K562 (cell line): ENCODE measurements around the gene TOMM6. TPM values are rescaled to one million over a fixed set of nuclear protein-coding genes. Genes with fewer than 3 reads are reported as not detected.
A peak's percentile ranks its signal among the peaks of the same experiment; 100 is the strongest.

ENCODE experiments used
- ATAC-seq: fragments of 200-7000 bp; cut with Tn5 transposase; 3 replicates; pipeline ENCODE4 v1.9.1; 2020; ENCODE audit warnings: moderate library complexity
- BruUV-seq: library from RNA; stranded (reverse); fragments of 400-500 nt; replicated peaks from 2 replicates; lab custom pipeline; 2021; lab: Mats Ljungman, UMichigan
- CTCF ChIA-PET: fragments of 300-600 bp; formaldehyde crosslinking; extraction: SDS; loops from one replicate; lab custom pipeline; 2021; ENCODE audit warnings: low intra/inter-chr PET ratio; lab: Yijun Ruan, JAX
- POLR2A ChIA-PET: fragments of 300-600, 350-650 bp; sonication (Branson Sonifier 250); formaldehyde crosslinking; extraction: SDS; loops from one replicate; lab custom pipeline; 2021; ENCODE audit warnings: antibody characterized with exemption, inconsistent platforms; lab: Yijun Ruan, JAX
- DNase-seq, 4 experiments: peaks; one replicate each; pipeline versions ENCODE4 v3.0.0 to v3.0.0-alpha.2; 2011 to 2018; ENCODE audit warnings: low spot score in 3 of 4, mixed read lengths in 3 of 4; ENCODE audit errors: extremely low read depth in 1 of 4
- FAIRE-seq: peaks from 2 replicates; lab custom pipeline; 2011; peaks lifted over from hg19 to GRCh38; lab: Jason Lieb, UNC
- H2AFZ ChIP-seq: 2 replicates; pipeline ENCODE4 v1.6.0; 2011; ENCODE audit warnings: low read depth, low read length, control low read depth, inconsistent platforms
- H3K27ac ChIP-seq: fragments of 200-600 bp; 3 replicates; pipeline ENCODE4 v1.8.0; 2011; ENCODE audit warnings: low read depth, mild to moderate bottlenecking, control low read depth, inconsistent platforms, low read length, moderate library complexity, mixed read lengths; ENCODE audit errors: extremely low read depth
- H3K27me3 ChIP-seq, 2 experiments: fragments of 300-600 bp in 1 of 2; 2 replicates in 1 of 2; 3 replicates in 1 of 2; pipeline versions ENCODE4 v1.6.0 to v1.8.0; 2011; ENCODE audit warnings: inconsistent platforms in 2 of 2, low read length in 2 of 2, mild to moderate bottlenecking in 1 of 2, mixed read lengths in 1 of 2, moderate library complexity in 1 of 2; ENCODE audit not compliant: control insufficient read depth in 2 of 2, insufficient read depth in 2 of 2
- H3K36me3 ChIP-seq: fragments of 300-600 bp; 3 replicates; pipeline ENCODE4 v1.8.0; 2011; ENCODE audit warnings: mild to moderate bottlenecking, low read length, inconsistent platforms; ENCODE audit not compliant: control insufficient read depth, insufficient read depth
- H3K4me1 ChIP-seq, 2 experiments: fragments of 200-600 bp in 1 of 2; replicated peaks in 1 of 2; 2 replicates in 1 of 2; 3 replicates in 1 of 2; pipeline versions ENCODE4 v1.5.1 to v1.8.0; 2011; ENCODE audit warnings: inconsistent platforms in 2 of 2, low read length in 2 of 2, mild to moderate bottlenecking in 1 of 2, mixed read lengths in 1 of 2, moderate library complexity in 1 of 2; ENCODE audit not compliant: control insufficient read depth in 2 of 2, insufficient read depth in 2 of 2
- H3K4me2 ChIP-seq: 2 replicates; pipeline ENCODE4 v1.6.1; 2011; ENCODE audit warnings: low read length, control low read depth, inconsistent platforms, mixed read lengths; ENCODE audit not compliant: insufficient read depth
- H3K4me3 ChIP-seq: fragments of 200-600 bp; sonication (generic), shearing (Covaris generic); 2 replicates; pipeline ENCODE4 v1.5.1; 2016; ENCODE audit warnings: control low read depth, inconsistent platforms
- H3K79me2 ChIP-seq: fragments of 200-600 bp; 3 replicates; pipeline ENCODE4 v1.8.0; 2011; ENCODE audit warnings: low read length, inconsistent platforms; ENCODE audit not compliant: control insufficient read depth, insufficient read depth
- H3K9ac ChIP-seq, 2 experiments: 2 replicates each; pipeline versions ENCODE4 v1.6.0 to v1.6.1; 2011; ENCODE audit warnings: low read depth in 2 of 2, low read length in 2 of 2, control low read depth in 1 of 2, inconsistent platforms in 1 of 2, mild to moderate bottlenecking in 1 of 2, mixed read lengths in 1 of 2; ENCODE audit not compliant: insufficient read depth in 1 of 2
- H3K9me1 ChIP-seq: one replicate; pipeline ENCODE4 v1.6.0; 2011; ENCODE audit warnings: inconsistent platforms, mild to moderate bottlenecking, low read length, moderate library complexity; ENCODE audit not compliant: control insufficient read depth, insufficient read depth
- H3K9me3 ChIP-seq: replicated peaks from 2 replicates; pipeline ENCODE4 v1.5.1; 2011; ENCODE audit warnings: low read depth, low read length, inconsistent platforms; ENCODE audit not compliant: control insufficient read depth, insufficient read depth
- H4K20me1 ChIP-seq: replicated peaks from 2 replicates; pipeline ENCODE4 v1.6.1; 2011; ENCODE audit warnings: low read length, inconsistent platforms, mixed read lengths; ENCODE audit not compliant: control insufficient read depth, insufficient read depth
- CBX3 ChIP-seq, 2 experiments: IDR thresholded peaks; 1 replicate in 1 of 2; 2 replicates in 1 of 2; pipeline ENCODE4 v1.6.1; 2012; ENCODE audit warnings: inconsistent platforms in 2 of 2, low read length in 2 of 2, borderline replicate concordance in 1 of 2, control low read depth in 1 of 2
- CREB1 ChIP-seq, 2 experiments: sonication (generic) in 1 of 2; formaldehyde crosslinking in 1 of 2; IDR thresholded peaks; 2 replicates each; pipeline versions ENCODE4 v1.6.1 to v1.8.0; 2012 to 2022; ENCODE audit warnings: inconsistent platforms in 1 of 2, mild to moderate bottlenecking in 1 of 2, missing genetic modification reagents in 1 of 2, moderate library complexity in 1 of 2
- FOXK1 ChIP-seq: sonication (generic); formaldehyde crosslinking; IDR thresholded peaks from 2 replicates; pipeline ENCODE4 v1.8.0; 2022; ENCODE audit warnings: missing genetic modification reagents, mild to moderate bottlenecking, borderline replicate concordance
- JUND ChIP-seq, 2 experiments: IDR thresholded peaks; 2 replicates in 1 of 2; 3 replicates in 1 of 2; pipeline ENCODE4 v1.6.1; 2011; ENCODE audit warnings: borderline replicate concordance in 2 of 2, low read depth in 2 of 2, low read length in 2 of 2, improper control_type of control experiment in 1 of 2, missing biosample characterization in 1 of 2, missing genetic modification characterization in 1 of 2, missing genetic modification reagents in 1 of 2
- WGBS: fragments of 100-300 bp; shearing (Covaris generic); methylation state at CpG from one replicate; pipeline ENCODE4 v1.1.6; 2016; ENCODE audit warnings: low coverage, mixed read lengths; ENCODE audit not compliant: insufficient coverage; ENCODE audit errors: missing lambda C conversion rate; 5-methylcytosine and 5-hydroxymethylcytosine counted together
- in situ Hi-C: fragments of 300-500 bp; cut with MboI; formaldehyde crosslinking; loops from 4 replicates; pipeline ENCODE4 v1.15.0; 2018; ENCODE audit warnings: inconsistent platforms, mixed read lengths
- intact Hi-C: fragments of 100-400 bp; cut with micrococcal nuclease; formaldehyde crosslinking; loops from 2 replicates; pipeline ENCODE4 v1.14.2; 2022
- polyA plus RNA-seq, 8 experiments: library from polyadenylated mRNA; depleted of rRNA in 4 of 8; stranded (reverse) in 5 of 8; unstranded in 3 of 8; fragments of >200 nt; fragmentation: Nextera tagmentation in 2 of 8; fragmentation: Illumina TruSeq in 1 of 8; extraction: Ambion mirVana in 2 of 8; extraction: Trizol in 1 of 8; gene quantifications; 2 replicates each; pipeline versions ENCODE4 v1.2.1 to v1.2.3, GENCODE V29; 2011 to 2014; ENCODE audit warnings: inconsistent platforms in 1 of 8, missing spikeins in 1 of 8
- total RNA-seq, 7 experiments: library from RNA; depleted of rRNA in 6 of 7; stranded (reverse); fragments of >200 nt in 6 of 7; fragmentation: Illumina TruSeq in 2 of 7; extraction: Trizol in 2 of 7; gene quantifications; 2 replicates each; pipeline versions ENCODE4 v1.2.1 to v1.2.3, GENCODE V29; 2011 to 2021; ENCODE audit warnings: low replicate concordance in 1 of 7
- TF ChIP-seq, protein P1 (sequence below): sonication (generic); formaldehyde crosslinking; IDR thresholded peaks from 2 replicates; pipeline ENCODE4 v1.8.1; 2023; ENCODE audit warnings: mild to moderate bottlenecking, missing genetic modification reagents
- TF ChIP-seq, protein P2 (sequence below): fragments of 250-450 bp; sonication (Bioruptor Pico); IDR thresholded peaks from 2 replicates; pipeline ENCODE4 v1.5.0; 2021; ENCODE audit warnings: mild to moderate bottlenecking, borderline replicate concordance
- TF ChIP-seq, protein P3 (sequence below): fragments of 250-450 bp; sonication (Bioruptor Pico); IDR thresholded peaks from 2 replicates; pipeline ENCODE4 v1.8.0; 2021; ENCODE audit warnings: moderate library complexity, mild to moderate bottlenecking, inconsistent platforms

TOMM6 gene
- total and polyA plus RNA-seq, 9 of the 15 experiments (the other 6 are each of a cell fraction or from before 2014, with no cell fraction given), result 380 to 2,097 (median 1,065) TPM

DNA sequence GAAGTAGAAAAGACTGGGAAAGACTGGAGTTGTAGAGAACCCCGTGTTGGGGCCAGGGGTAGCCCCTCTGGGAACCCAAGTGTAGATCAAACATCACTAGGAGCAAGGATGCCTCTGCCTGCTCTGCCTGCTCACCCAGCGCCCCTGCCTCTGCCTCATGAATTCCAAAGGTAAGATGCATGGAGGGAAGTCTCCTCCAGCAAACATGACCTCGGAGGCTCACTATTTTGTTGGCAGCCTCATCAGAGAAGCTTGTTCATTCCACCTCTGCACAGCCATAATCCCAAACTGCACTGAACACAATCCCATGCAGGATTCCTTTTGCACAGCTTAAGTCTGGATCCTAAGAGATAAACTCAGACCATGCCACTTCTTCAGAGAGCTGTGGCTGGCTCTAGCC lies 12.7 kb upstream of the TOMM6 start (continued):
- TF ChIP-seq JUND (IDR thresholded peaks at IDR 0.05; ENCODE audit: borderline replicate concordance, low read depth, low read length), result no peak
- TF ChIP-seq JUND (tag; IDR thresholded peaks at IDR 0.05; ENCODE audit: borderline replicate concordance, low read depth, low read length), result no peak
- no peak for TF ChIP-seq CREB1 (IDR thresholded peaks at IDR 0.05)
- TF ChIP-seq CREB1 (CRISPR knock-in tag; IDR thresholded peaks at IDR 0.05), result no peak
- TF ChIP-seq, protein P1, sequence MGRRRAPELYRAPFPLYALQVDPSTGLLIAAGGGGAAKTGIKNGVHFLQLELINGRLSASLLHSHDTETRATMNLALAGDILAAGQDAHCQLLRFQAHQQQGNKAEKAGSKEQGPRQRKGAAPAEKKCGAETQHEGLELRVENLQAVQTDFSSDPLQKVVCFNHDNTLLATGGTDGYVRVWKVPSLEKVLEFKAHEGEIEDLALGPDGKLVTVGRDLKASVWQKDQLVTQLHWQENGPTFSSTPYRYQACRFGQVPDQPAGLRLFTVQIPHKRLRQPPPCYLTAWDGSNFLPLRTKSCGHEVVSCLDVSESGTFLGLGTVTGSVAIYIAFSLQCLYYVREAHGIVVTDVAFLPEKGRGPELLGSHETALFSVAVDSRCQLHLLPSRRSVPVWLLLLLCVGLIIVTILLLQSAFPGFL (CRISPR knock-in tag), result no peak
- TF ChIP-seq, all 486 proteins: peak for 0

DNA sequence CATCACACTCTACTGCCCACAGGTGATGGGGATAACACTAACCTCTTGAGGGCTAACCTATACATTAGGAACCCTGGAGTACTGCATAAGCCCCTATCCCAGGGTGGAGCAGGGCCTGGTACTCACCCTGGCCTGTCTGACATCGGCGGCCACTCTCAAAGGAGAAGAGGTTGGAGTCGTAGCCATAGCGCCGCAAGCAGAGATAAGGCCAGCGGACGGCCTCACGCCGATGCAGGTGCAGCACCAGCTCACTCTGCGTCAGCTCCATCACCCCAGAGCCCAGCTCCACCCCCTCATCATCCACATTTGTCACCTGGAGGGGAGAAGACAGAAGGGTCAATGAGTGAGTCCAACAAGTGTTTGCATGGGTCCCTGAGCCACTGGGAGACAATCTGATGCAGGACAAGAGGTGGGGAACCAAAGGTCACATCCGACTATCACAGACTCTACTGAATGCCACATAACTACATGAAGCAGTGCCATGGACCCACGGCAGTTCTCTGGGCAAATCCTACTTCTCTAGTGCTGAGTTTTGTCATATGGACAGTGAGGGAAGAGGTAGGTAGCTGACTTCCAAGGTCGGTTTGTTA lies 12.1 kb upstream of the TOMM6 start:
- Histone ChIP-seq H3K9me1 (no peaks in the 10 kb centered on the region), H3K4me2 (no peak overlapping the region), H3K27me3 (no peaks in the 10 kb centered on the region), H4K20me1 (no peaks in the 10 kb centered on the region; the same call in 1 of the 2 replicates), H3K27ac (no peak overlapping the region), H3K36me3 (peaks cover 22% of the 10 kb centered on the region; the same call in 2 of the 3 replicates), H3K9ac (no peak overlapping the region), H3K4me3 (no peak overlapping the region), H3K79me2 (peaks cover 6% of the 10 kb centered on the region; the same call in 1 of the 3 replicates), H2AFZ (no peak overlapping the region), H3K4me1 (peaks cover 0 to 20% of the 10 kb centered on the region in 2 experiments; a peak in 3 of 5 replicates), H3K9me3 (no peaks in the 10 kb centered on the region)
- intact Hi-C loops (loop anchor here (5.0 kb wide), 2 partner anchors 173 to 408 kb away; no protein-coding TSS in a partner anchor), in situ Hi-C loops (no loop called here)
- BruUV-seq, result no TSS peak
- ATAC-seq (no peak), DNase-seq (no peak), FAIRE-seq (no peak)
- TF ChIP-seq CBX3 (IDR thresholded peaks at IDR 0.05; ENCODE audit: borderline replicate concordance in 1 of 2, low read length in 2 of 2) (0 out of 3 replicates have a peak, but pooled peaks of 1 of the 2 experiments have one; percentile 9), FOXK1 (CRISPR knock-in tag) (0 out of 2 replicates have a peak, but pooled peaks have one; percentile 13)
- TF ChIP-seq, protein P2, sequence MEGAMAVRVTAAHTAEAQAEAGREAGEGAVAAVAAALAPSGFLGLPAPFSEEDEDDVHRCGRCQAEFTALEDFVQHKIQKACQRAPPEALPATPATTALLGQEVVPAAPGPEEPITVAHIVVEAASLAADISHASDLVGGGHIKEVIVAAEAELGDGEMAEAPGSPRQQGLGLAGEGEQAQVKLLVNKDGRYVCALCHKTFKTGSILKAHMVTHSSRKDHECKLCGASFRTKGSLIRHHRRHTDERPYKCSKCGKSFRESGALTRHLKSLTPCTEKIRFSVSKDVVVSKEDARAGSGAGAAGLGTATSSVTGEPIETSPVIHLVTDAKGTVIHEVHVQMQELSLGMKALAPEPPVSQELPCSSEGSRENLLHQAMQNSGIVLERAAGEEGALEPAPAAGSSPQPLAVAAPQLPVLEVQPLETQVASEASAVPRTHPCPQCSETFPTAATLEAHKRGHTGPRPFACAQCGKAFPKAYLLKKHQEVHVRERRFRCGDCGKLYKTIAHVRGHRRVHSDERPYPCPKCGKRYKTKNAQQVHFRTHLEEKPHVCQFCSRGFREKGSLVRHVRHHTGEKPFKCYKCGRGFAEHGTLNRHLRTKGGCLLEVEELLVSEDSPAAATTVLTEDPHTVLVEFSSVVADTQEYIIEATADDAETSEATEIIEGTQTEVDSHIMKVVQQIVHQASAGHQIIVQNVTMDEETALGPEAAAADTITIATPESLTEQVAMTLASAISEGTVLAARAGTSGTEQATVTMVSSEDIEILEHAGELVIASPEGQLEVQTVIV, result no peak
- TF ChIP-seq, protein P3, sequence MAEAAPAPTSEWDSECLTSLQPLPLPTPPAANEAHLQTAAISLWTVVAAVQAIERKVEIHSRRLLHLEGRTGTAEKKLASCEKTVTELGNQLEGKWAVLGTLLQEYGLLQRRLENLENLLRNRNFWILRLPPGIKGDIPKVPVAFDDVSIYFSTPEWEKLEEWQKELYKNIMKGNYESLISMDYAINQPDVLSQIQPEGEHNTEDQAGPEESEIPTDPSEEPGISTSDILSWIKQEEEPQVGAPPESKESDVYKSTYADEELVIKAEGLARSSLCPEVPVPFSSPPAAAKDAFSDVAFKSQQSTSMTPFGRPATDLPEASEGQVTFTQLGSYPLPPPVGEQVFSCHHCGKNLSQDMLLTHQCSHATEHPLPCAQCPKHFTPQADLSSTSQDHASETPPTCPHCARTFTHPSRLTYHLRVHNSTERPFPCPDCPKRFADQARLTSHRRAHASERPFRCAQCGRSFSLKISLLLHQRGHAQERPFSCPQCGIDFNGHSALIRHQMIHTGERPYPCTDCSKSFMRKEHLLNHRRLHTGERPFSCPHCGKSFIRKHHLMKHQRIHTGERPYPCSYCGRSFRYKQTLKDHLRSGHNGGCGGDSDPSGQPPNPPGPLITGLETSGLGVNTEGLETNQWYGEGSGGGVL (CRISPR knock-in tag), result no peak
- CTCF ChIA-PET, result interaction anchor here (0.7 to 4.3 kb wide), 4 partner anchors 40 to 377 kb away, joined by 3 to 30 read pairs (median 15); partner anchors contain the start of gene TFEB
- WGBS, result 73% methylated on average over 13 of the region's 13 CpGs
- POLR2A ChIA-PET, result interaction anchor here (0.6 to 1.0 kb wide), 2 partner anchors 24 to 380 kb away, joined by 3 to 4 read pairs; a partner anchor contains a TSS
